Measurements from ENCODE around the gene PPP2R5E. TPM values are rescaled to one million over a fixed set of nuclear protein-coding genes. Genes with fewer than 3 reads are reported as not detected.

PPP2R5E gene
- total and polyA plus RNA-seq, 2 of the 8 experiments (the other 6 are each of a cell fraction or from before 2014, with no cell fraction given): 6.8 to 64.6 TPM

- WGBS, 2 experiments (ENCODE audit: extremely low coverage in 1 of 2, insufficient coverage in 1 of 2, insufficient read length in 1 of 2, insufficient replicate concordance in 2 of 2, low coverage in 1 of 2, low lambda C conversion rate in 2 of 2, missing lambda C conversion rate in 1 of 2): 92% methylated on average over 1 of the region's 1 CpG; no CpG with 5 or more reads in 1 of the 2 experiments
- no peak overlapping the region for H2BK20ac ChIP-seq (ENCODE audit: low read length)
- no peak overlapping the region for H3K4me2 ChIP-seq (ENCODE audit: insufficient read depth in 1 of 2, low read depth in 2 of 2, low read length in 2 of 2)
- H3K14ac ChIP-seq (ENCODE audit: insufficient read length): no peak overlapping the region
- no peaks in the 10 kb centered on the region; the same call in 1 of the 2 replicates for H3K23me2 ChIP-seq (ENCODE audit: low read depth, low read length)
- H2BK12ac ChIP-seq (ENCODE audit: low read depth, low read length): no peak overlapping the region
- CTCF ChIA-PET (ENCODE audit: partially characterized antibody): no interaction called here
- no peak overlapping the region for H4K5ac ChIP-seq (ENCODE audit: insufficient read length, low read depth, low read length)
- H3K36me3 ChIP-seq (ENCODE audit: control insufficient read depth in 2 of 4, insufficient read depth in 4 of 4, low read length in 3 of 4): peaks cover 0 to 26% (median 4%) of the 10 kb centered on the region in 4 experiments; a peak in 3 of 8 replicates
- no peaks in the 10 kb centered on the region for H3K4me1 ChIP-seq (replicated peaks in 1 of 4; ENCODE audit: control insufficient read depth in 3 of 4, insufficient read depth in 4 of 4, low read length in 3 of 4)
- H2BK120ac ChIP-seq (replicated peaks; ENCODE audit: low read depth, low read length): no peak overlapping the region
- H3K4ac ChIP-seq (replicated peaks; ENCODE audit: insufficient read length, low read depth, low read length): no peak overlapping the region
- H4K20me1 ChIP-seq (replicated peaks in 1 of 2; ENCODE audit: control insufficient read depth in 1 of 2, insufficient read depth in 2 of 2, low read length in 2 of 2): no peaks in the 10 kb centered on the region
- H3K79me1 ChIP-seq (ENCODE audit: low read depth, low read length): no peaks in the 10 kb centered on the region
- H3K27ac ChIP-seq (ENCODE audit: low read depth, low read length): no peak overlapping the region
- no peak overlapping the region for H3K4me3 ChIP-seq (ENCODE audit: extremely low read depth in 1 of 4, insufficient read depth in 2 of 4, low read depth in 3 of 4, low read length in 4 of 4)
- no peaks in the 10 kb centered on the region for H3K79me2 ChIP-seq (ENCODE audit: control insufficient read depth in 1 of 2, insufficient read depth in 2 of 2, low read length in 2 of 2)
- no peak for FAIRE-seq
- H2BK5ac ChIP-seq (ENCODE audit: low read depth, low read length): no peak overlapping the region
- no peak overlapping the region for H4K91ac ChIP-seq (replicated peaks; ENCODE audit: insufficient read length, low read length)
- no peak overlapping the region for H2BK15ac ChIP-seq (ENCODE audit: low read length)
- H3K9me3 ChIP-seq (ENCODE audit: insufficient read depth in 2 of 2, low read depth in 1 of 2, low read length in 1 of 2): no peaks in the 10 kb centered on the region
- H2AFZ ChIP-seq (ENCODE audit: low read length): no peak overlapping the region
- no peak overlapping the region for H2AK5ac ChIP-seq (ENCODE audit: low read depth, low read length)
- H3K18ac ChIP-seq (ENCODE audit: extremely low read depth, low read length): no peak overlapping the region
- no peaks in the 10 kb centered on the region for H3K27me3 ChIP-seq (replicated peaks in 1 of 4; ENCODE audit: control insufficient read depth in 3 of 4, extremely low read depth in 1 of 4, insufficient read depth in 3 of 4, low read length in 3 of 4)
- no peak for DNase-seq (ENCODE audit: low read depth in 1 of 2, low spot score in 2 of 2)
- POLR2A ChIA-PET (ENCODE audit: partially characterized antibody): no interaction called here
- H4K8ac ChIP-seq (ENCODE audit: extremely low read depth, insufficient read depth, low read length): no peak overlapping the region
- no peak overlapping the region for H3K23ac ChIP-seq (ENCODE audit: insufficient read length)
- H3K9ac ChIP-seq (replicated peaks in 1 of 4; ENCODE audit: extremely low read depth in 1 of 4, low read depth in 3 of 4, low read length in 3 of 4): no peak overlapping the region
- H3K56ac ChIP-seq (replicated peaks; ENCODE audit: insufficient read length, low read depth, low read length): no peak overlapping the region
- TF ChIP-seq SP4 (IDR thresholded peaks at IDR 0.05; ENCODE audit: low read length) (no peak), SAP30 (IDR thresholded peaks at IDR 0.05; ENCODE audit: insufficient read depth, insufficient replicate concordance, low read length) (no peak), EP300 (IDR thresholded peaks at IDR 0.05; ENCODE audit: borderline replicate concordance in 1 of 2, low read depth in 2 of 2, low read length in 2 of 2) (no peak), EZH2 (IDR thresholded peaks at IDR 0.05; ENCODE audit: low read depth, low read length, severe bottlenecking) (no peak), CREB1 (IDR thresholded peaks at IDR 0.05) (no peak), CEBPB (IDR thresholded peaks at IDR 0.05; ENCODE audit: low read depth, low read length) (no peak), CHD2 (IDR thresholded peaks at IDR 0.05; ENCODE audit: low read length) (no peak), PHF8 (conservative IDR thresholded peaks at IDR 0.05; ENCODE audit: low read depth, low read length) (no peak), ATF3 (IDR thresholded peaks at IDR 0.05; ENCODE audit: insufficient read depth, low read depth, low read length) (no peak), GABPA (IDR thresholded peaks at IDR 0.05; ENCODE audit: borderline replicate concordance, insufficient read depth, low read length) (no peak), HDAC6 (IDR thresholded peaks at IDR 0.05; ENCODE audit: low read depth, low read length) (no peak), MAFK (IDR thresholded peaks at IDR 0.05; ENCODE audit: low read depth, low read length) (no peak), CBX8 (IDR thresholded peaks at IDR 0.05; ENCODE audit: borderline replicate concordance, low read depth, low read length) (no peak), BACH1 (IDR thresholded peaks at IDR 0.05; ENCODE audit: low read length) (no peak)
Measured at GRCh38 chr14:63392236-63392635, 150.9 kb downstream of the PPP2R5E start.

Data from H1 (cell line).